NCI-H2081 (cell line): ENCODE results near the gene BTLA.
"Not testable (repeated sequence)": the region's sequence is repeated elsewhere in the genome, so short reads cannot be mapped to it uniquely, and the experiment has no call there.

Source experiments
- DNase-seq, 2 experiments: peaks; one replicate each; lab custom pipeline; 2025; lab: John Stamatoyannopoulos, UW

The BTLA gene

DNA sequence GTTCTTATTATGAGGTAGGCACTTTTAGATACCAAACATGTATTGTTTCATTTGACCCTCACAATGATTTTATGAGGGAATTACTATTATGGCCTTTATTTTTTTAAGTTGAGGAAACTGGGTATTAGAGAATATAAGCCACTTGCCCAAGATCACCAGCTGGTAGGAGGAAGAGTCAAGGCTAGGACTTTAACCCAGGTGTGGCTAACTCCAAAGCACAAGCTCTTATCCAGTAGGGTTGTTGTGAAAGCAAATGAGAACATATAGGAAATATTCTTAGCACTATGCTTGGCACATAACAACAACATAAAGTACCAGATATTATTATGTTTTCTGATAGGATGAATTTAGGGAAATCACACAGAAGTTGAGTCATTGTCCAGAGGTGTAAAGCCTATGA, 7.9 kb downstream of the BTLA start:
- DNase-seq, result no peak

DNA sequence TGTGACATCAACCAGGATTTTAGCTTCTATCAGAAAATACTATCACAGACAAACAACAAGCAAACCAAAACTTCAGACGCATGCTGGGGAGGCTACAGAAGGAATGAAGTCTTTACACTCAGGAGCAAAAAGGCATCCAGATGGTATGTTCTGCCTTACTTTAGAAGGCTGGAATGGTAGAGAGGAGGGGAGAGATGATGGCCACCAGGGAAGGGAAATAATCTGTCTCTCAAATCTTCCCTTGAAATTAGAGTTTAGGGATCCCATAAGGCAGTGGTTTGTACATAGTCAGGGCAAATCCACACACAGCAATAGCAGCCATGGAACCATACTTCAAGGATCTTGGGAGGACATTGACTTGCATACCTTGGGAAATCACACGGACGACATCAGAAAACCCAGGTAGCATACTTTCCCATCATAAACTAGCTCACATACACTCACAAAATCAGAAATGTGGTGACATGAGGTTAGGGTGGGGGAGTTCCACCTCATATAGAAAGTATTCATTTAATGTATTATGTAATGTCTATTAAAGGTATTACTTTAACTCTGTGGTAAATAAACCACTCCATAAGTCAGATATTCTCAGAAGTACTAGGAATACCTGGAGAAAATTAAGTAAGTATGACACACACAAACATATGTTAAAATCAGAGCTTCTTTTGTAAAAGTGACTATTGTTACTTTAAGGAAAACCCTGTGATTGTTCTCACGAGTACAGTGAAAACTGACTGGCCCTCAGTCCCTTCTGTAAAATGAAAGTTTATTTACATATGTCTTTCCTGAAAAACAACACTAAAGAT, 9.4 kb downstream of the BTLA start:
- DNase-seq, result no peak

GRCh38 chr3:112486811-112487505, 12.3 kb downstream of the BTLA start:
- DNase-seq, result no peak

DNA sequence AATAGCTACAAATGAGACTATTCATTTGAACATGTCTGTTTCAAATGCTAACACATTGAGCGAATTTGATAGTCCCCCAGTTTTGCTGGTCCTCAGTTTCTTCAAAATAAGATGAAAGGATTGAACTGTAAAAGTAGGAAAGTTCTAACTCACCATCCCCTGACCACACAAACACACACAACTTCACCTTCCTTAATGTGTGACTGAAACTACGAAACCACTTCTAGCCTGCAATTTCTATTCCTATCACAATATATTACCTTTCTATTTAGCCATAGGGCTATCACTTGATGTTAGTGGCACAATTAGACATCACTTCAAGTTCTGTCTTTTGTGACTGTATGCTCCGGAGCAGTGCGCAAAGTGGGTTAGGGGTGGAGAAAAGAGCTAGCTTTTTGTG, 14.9 kb downstream of the BTLA start:
- no peak for DNase-seq

DNA sequence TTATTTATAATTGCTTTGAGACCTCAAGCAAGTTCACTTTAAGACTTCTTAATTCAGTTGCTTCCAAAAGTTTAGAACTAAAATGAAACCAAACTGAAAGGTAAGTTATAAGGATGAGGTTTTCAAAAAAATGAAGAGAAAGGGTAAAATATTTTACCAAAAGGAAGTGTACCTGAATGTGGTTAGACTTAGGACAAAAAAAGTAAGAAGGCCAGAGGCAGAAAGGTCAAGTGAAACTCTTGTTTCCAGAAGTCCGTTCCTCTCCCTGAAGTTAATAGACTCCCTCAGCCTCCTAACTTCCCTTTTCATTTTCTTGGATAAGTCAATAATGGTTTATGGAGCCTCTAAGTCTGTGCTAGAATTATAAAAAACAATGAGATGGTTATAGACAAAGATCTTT, 16.6 kb downstream of the BTLA start:
- no peak for DNase-seq

GRCh38 chr3:112481302-112481721, 18.0 kb downstream of the BTLA start:
- no peak for DNase-seq

- DNase-seq, result no peak
These were observed 21.4 kb downstream of the BTLA start for GRCh38 chr3:112477891-112478290.

DNA sequence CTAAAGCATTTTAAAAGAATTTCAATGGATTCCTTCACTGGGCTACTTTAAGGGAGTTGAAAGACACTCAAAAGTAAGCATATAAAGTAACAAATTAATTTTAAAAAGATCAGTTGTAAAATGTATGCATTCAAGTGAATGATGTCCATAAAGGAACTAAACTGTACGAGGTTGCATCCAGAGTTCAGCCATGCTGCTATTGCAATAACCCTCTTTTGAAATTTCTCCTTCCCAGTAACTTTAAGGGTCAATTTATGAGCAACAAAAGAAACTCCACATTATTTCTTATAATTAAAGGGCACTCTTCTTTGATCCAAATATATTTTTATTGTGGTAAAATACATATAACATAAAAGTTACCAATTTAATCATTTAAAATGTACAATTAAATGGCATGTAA, 22.9 kb downstream of the BTLA start:
- no peak for DNase-seq

DNA sequence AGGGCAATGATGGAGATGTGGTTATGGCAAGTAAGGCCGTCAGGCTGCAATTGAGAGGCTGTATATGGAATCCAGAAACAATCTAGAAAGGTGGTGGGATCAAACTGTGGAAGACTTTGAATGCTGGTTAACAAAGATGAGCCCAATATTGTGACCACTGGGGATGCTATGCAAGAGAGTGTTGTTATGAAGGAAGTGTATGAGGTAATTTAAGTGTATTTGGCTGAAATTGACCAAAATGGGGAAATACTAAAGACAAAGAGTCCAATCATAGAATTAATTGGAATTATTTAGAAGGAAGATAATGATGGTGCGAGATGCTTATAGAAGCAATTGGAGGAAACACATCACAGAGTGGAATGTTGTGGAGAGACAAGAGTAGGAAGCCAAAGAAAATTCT, 24.5 kb downstream of the BTLA start:
- DNase-seq, result no peak

DNA sequence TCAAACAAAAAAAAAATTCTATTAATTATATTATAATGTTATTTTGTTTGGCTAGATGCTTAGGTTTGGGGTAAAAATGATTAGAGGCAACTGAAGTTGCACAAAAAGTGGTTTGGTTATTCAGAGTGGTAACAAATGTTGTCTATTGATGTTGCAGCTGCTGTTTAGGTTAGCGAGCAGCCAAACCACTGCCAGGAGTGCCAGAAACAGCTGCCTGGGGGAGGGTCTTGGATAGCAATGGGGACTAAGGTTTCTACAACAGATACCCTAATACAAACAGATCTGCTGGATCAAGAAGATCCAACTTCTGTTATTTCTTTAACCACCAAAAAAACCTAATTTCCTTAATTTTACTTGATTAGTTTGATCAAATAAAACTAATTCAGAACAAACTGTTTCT, 26.6 kb downstream of the BTLA start:
- no peak for DNase-seq

DNA sequence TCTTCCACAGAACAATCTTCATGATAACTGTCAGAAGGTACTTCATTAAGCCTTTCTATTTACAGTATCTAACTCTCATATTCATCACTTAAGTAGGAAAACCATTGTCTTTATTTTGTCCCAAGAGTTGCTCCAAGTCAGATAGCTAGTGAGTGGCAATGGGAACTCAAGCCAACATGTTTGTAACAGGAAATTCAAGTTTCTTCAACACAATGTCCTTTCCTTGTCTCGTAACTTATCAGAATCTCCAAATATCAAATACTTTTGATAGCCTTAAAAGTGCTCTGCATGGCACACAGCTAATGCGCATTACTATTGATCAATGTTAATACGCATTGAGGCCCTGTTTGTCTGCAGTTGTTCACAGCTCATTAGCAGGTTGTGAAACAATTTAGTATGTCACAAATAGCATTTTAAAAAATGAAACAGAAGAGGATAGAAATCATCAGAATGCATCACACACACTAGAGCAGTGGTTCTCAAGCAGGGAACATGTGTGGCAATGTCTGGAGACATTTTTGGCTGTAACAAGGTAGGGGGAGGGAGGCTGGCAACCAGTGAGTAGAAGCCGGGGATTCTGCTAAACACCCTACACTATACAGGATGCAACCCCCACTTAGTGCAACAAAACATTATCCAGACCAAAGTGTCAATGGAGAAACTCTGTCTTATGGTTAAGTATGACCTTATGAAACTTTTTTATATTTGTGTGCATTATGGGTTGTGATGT, 27.5 kb downstream of the BTLA start:
- DNase-seq, result no peak

- no peak for DNase-seq
These were observed 28.5 kb downstream of the BTLA start for GRCh38 chr3:112470788-112471187.

DNA sequence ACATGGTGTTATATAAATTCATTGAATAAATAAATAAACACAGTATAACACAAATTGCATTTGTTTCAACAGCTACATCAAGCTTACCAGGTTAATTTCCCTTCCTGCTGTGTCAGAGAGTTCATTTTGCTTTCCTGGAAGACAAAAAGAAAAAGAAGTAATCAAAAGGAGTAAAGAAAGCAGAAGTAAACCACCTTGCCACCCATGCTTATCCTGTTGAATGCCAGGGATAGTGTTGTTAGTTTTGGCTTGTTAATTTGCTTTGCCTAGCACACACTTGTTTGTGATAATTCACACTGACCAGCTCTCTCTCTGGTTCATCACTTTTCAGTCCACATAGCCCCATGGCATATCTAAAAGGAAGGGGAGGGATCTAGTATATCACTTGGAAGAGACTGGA, 29.6 kb downstream of the BTLA start:
- no peak for DNase-seq

- no peak for DNase-seq
These were observed 31.7 kb downstream of the BTLA start for GRCh38 chr3:112467539-112467938.

GRCh38 chr3:112466020-112466419, 33.3 kb downstream of the BTLA start:
- no peak for DNase-seq

GRCh38 chr3:112464264-112464663, 35.0 kb downstream of the BTLA start:
- no peak for DNase-seq

DNA sequence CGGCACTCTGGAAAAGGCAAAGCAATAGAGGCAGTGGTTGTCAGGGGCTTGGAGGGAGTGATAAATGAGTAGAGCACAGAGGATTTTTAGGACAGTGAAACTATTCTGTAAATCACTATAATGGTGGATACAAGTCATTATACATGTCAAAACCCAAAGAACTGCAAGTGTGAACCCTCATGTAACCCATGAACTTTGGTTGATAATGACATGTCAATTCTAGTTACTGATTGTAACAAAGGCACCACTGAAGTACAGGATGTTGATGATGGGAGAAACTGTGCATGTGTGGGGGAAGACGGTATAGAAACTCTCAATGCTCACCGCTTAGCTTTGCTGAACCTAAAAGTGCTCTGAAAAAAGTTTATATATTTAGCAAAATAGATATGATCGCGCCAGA, 36.0 kb downstream of the BTLA start:
- no peak for DNase-seq

DNA sequence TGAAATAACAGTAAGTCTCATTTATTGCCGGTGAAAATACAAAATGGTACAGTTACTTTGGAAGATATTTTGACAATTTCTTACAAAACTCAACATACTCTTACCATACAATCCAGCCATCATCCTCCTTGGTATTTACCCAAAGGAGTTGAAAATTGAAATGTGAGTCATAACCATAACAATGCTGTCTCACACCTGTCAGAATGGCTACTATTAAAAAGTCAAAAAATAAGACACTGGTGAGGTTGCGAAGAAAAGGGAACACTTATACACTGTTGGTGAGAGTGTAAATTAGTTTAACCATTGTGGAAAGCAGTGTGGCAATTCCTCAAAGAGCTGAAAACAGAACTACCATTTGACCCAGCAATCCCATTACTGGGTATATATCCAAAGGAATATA, 37.5 kb downstream of the BTLA start:
- not testable (repeated sequence) for DNase-seq

DNA sequence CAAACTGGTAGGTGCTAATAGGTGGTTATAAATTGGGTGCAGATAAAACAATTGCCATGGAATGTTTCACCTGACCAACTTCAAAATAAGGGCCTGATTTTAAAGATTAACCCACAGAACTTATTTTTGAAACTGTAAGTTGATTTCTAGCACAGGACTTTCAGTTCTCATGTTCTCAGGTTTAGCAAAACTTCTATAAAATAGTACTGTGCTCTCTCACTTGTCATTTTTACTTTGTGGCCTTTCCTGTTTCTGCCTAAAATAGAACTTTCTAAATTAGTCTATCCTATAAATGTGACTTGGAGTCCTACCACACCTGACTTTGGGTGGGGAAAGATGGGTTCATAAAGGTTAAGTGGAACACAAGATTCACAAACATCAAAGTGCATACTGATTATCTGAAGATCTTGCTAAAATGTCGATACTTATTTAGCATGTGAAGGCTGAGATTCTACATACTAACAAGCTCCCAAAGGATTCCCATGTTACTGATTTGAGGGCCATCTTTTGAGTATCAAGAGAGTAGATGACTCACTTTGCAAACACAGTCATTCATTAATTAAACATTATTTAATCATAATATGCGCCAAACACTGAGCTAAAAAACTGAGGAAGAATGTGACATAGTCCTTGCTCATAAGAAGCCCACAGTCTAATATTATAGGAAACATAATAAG, 38.6 kb downstream of the BTLA start:
- no peak for DNase-seq

GRCh38 chr3:112459750-112460149, 39.5 kb downstream of the BTLA start:
- no peak for DNase-seq

DNA sequence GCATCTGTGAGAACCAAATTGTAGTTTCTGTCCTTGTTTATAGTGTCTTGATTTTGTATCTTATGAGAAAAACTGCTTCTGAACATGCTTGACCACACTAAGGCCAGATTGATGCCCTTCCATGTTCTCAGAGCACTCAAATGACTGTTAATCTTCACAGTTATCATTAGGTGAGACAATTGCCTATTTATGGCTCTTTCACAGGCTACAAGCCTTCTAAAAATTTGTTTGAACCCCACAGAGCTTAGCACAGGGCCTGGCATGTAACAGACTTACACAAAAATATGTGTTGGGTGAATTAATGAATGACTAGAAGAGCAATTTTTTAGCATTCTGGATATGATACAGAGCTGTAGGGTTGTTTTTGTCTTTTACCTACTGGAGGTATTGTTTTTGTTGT, 43.1 kb downstream of the BTLA start:
- DNase-seq, result no peak

- no peak for DNase-seq
These were observed 50.3 kb downstream of the BTLA start for GRCh38 chr3:112448939-112449338.
